Measurements from ENCODE around the gene MYH7. TPM values are rescaled to one million over a fixed set of nuclear protein-coding genes. Genes with fewer than 3 reads are reported as not detected.

Gene MYH7
- polyA plus RNA-seq, 2 of the 4 experiments (the other 2 are of a cell fraction): not detected

DNA sequence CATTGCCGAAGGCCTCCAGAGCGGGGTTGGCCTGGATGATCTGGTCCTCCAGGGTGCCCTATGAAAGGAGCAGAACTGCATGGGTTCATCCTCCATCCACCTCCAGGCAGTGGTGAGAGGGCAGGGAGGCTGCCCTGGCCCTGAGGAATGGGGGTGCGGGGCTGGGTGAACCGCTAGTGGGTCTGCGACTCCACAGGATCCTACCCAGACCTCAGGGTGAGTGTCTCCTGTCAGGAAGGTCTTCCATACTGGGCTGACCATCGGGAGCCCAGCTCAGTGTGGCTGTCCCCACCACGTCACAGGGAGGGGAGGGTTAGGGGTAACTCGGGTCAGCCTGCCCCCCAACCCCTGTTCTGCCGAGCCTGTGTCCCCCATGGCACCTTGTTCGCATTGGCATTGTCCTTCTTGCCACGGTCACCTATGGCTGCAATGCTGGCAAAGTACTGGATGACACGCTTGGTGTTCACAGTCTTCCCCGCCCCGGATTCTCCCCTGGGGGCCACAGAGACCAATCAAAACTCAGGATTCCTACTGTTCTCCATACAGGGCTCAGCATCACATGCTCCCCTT is 31.0 kb downstream of the MYH7 start:
- H3K4me2 ChIP-seq: no peak overlapping the region
- no peaks in the 10 kb centered on the region for H3K9me3 ChIP-seq
- CTCF ChIA-PET: interaction anchor here (1.3 kb wide), 1 partner anchor 24 kb away, joined by 3 read pairs; no protein-coding TSS in a partner anchor
- no peaks in the 10 kb centered on the region for H3K4me1 ChIP-seq
- peak in 1 of 2 experiments; percentile 9; a peak in 2 of 6 replicates for ATAC-seq
- no peak overlapping the region for H3K27ac ChIP-seq
- 36% methylated on average over 11 of the region's 14 CpGs for WGBS (ENCODE audit: missing lambda C conversion rate)
- TF ChIP-seq TP53 (CRISPR knock-in tag; IDR thresholded peaks at IDR 0.05) (no peak), ESRRA (IDR thresholded peaks at IDR 0.05; ENCODE audit: borderline replicate concordance, low read length) (no peak), SMC3 (IDR thresholded peaks at IDR 0.05) (no peak), GATA3 (IDR thresholded peaks at IDR 0.05; ENCODE audit: borderline replicate concordance) (no peak), ZC3H11A (IDR thresholded peaks at IDR 0.05) (no peak), HDAC2 (IDR thresholded peaks at IDR 0.05) (no peak), ZFP36 (IDR thresholded peaks at IDR 0.05; ENCODE audit: borderline replicate concordance, partially characterized antibody) (no peak), EHF (CRISPR knock-in tag; IDR thresholded peaks at IDR 0.05) (no peak)
- TF ChIP-seq, protein P1, sequence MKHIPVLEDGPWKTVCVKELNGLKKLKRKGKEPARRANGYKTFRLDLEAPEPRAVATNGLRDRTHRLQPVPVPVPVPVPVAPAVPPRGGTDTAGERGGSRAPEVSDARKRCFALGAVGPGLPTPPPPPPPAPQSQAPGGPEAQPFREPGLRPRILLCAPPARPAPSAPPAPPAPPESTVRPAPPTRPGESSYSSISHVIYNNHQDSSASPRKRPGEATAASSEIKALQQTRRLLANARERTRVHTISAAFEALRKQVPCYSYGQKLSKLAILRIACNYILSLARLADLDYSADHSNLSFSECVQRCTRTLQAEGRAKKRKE (CRISPR knock-in tag; IDR thresholded peaks at IDR 0.05; ENCODE audit: low read depth): no peak
- TF ChIP-seq, protein P2, sequence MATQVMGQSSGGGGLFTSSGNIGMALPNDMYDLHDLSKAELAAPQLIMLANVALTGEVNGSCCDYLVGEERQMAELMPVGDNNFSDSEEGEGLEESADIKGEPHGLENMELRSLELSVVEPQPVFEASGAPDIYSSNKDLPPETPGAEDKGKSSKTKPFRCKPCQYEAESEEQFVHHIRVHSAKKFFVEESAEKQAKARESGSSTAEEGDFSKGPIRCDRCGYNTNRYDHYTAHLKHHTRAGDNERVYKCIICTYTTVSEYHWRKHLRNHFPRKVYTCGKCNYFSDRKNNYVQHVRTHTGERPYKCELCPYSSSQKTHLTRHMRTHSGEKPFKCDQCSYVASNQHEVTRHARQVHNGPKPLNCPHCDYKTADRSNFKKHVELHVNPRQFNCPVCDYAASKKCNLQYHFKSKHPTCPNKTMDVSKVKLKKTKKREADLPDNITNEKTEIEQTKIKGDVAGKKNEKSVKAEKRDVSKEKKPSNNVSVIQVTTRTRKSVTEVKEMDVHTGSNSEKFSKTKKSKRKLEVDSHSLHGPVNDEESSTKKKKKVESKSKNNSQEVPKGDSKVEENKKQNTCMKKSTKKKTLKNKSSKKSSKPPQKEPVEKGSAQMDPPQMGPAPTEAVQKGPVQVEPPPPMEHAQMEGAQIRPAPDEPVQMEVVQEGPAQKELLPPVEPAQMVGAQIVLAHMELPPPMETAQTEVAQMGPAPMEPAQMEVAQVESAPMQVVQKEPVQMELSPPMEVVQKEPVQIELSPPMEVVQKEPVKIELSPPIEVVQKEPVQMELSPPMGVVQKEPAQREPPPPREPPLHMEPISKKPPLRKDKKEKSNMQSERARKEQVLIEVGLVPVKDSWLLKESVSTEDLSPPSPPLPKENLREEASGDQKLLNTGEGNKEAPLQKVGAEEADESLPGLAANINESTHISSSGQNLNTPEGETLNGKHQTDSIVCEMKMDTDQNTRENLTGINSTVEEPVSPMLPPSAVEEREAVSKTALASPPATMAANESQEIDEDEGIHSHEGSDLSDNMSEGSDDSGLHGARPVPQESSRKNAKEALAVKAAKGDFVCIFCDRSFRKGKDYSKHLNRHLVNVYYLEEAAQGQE (IDR thresholded peaks at IDR 0.05): no peak
- TF ChIP-seq, protein P3, sequence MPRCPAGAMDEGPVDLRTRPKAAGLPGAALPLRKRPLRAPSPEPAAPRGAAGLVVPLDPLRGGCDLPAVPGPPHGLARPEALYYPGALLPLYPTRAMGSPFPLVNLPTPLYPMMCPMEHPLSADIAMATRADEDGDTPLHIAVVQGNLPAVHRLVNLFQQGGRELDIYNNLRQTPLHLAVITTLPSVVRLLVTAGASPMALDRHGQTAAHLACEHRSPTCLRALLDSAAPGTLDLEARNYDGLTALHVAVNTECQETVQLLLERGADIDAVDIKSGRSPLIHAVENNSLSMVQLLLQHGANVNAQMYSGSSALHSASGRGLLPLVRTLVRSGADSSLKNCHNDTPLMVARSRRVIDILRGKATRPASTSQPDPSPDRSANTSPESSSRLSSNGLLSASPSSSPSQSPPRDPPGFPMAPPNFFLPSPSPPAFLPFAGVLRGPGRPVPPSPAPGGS (IDR thresholded peaks at IDR 0.05): no peak
- no peak for FAIRE-seq
- no peak for DNase-seq (ENCODE audit: low read depth in 1 of 2, low spot score in 1 of 2)
- H3K4me3 ChIP-seq: no peak overlapping the region
- POLR2A ChIA-PET: no interaction called here

DNA sequence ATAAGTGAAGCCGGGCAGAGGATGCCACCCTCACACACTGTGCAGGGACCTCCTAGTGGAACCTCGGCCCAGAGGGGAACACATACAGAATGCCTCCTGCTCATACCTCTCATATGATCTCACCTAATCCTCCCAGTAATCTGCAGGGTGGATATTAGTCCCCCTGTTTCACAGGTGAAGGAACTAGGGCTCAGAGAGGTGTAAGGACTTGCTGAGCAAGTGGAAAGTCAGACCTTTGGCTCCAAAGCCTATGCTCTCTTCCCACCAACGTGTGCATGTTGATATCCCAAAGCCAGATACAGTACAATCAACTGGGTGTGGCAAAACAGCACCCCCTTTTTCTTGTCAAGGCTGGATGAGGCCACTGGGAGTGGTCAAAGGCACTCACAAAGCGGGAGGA is 31.6 kb downstream of the MYH7 start:
- ATAC-seq (peak in 1 of 2 experiments; percentile 15; a peak in 3 of 6 replicates), FAIRE-seq (no peak)

DNA sequence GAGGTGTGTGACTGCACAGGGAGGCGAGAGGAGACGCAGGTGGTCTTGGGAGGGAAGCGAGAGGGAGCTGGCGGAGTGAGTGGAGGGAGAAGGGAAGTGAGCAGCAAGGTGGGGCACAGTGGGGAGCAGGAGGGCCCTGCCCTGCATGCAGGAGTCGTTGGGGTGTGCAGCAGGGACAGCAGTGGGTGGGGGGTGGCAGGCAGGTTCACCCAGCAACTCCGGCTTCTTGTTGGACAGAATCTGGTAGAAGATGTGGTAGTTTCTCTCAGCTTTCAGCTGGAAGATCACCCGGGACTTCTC is 32.4 kb downstream of the MYH7 start:
- ChIA-PET POLR2A (no interaction called here), CTCF (no interaction called here)
- Histone ChIP-seq H3K9me3 (no peaks in the 10 kb centered on the region), H3K4me3 (no peak overlapping the region), H3K4me1 (no peaks in the 10 kb centered on the region), H3K27ac (no peak overlapping the region), H3K4me2 (no peak overlapping the region)
- no peak for DNase-seq (ENCODE audit: low read depth in 1 of 2, low spot score in 1 of 2)
- no peak for FAIRE-seq
- TF ChIP-seq ZFP36 (IDR thresholded peaks at IDR 0.05; ENCODE audit: borderline replicate concordance, partially characterized antibody) (no peak), ZSCAN20 (CRISPR knock-in tag; IDR thresholded peaks at IDR 0.05) (no peak), SMC3 (IDR thresholded peaks at IDR 0.05) (no peak), NFE2L2 (conservative IDR thresholded peaks at IDR 0.05; ENCODE audit: low read length) (no peak), CHD4 (IDR thresholded peaks at IDR 0.05; ENCODE audit: borderline replicate concordance) (no peak), RCOR1 (IDR thresholded peaks at IDR 0.05; ENCODE audit: low read depth, low read length) (no peak), CHD2 (IDR thresholded peaks at IDR 0.05; ENCODE audit: low read length, partially characterized antibody) (no peak), GATA3 (IDR thresholded peaks at IDR 0.05; ENCODE audit: borderline replicate concordance) (no peak), MAZ (IDR thresholded peaks at IDR 0.05; ENCODE audit: borderline replicate concordance, low read depth, low read length) (no peak), SREBF2 (IDR thresholded peaks at IDR 0.05) (no peak), TFCP2L1 (CRISPR knock-in tag; IDR thresholded peaks at IDR 0.05) (no peak), CBX8 (IDR thresholded peaks at IDR 0.05) (no peak), ZC3H11A (IDR thresholded peaks at IDR 0.05) (no peak), ESRRA (IDR thresholded peaks at IDR 0.05; ENCODE audit: borderline replicate concordance, low read length) (no peak)
- TF ChIP-seq, protein P1 (CRISPR knock-in tag; IDR thresholded peaks at IDR 0.05; ENCODE audit: low read depth): no peak
- TF ChIP-seq, protein P3 (IDR thresholded peaks at IDR 0.05): no peak
- 44% methylated on average over 7 of the region's 7 CpGs for WGBS (ENCODE audit: missing lambda C conversion rate)
- no peak for ATAC-seq

More for the DNA sequence above, 31.6 kb downstream of the MYH7 start:
- ChIA-PET CTCF (interaction anchor here (1.3 kb wide), 1 partner anchor 23 kb away, joined by 3 read pairs; no protein-coding TSS in a partner anchor), POLR2A (no interaction called here)
- Histone ChIP-seq H3K27ac (no peak overlapping the region), H3K4me3 (no peak overlapping the region), H3K4me1 (no peaks in the 10 kb centered on the region), H3K9me3 (no peaks in the 10 kb centered on the region), H3K4me2 (no peak overlapping the region)
- DNase-seq (ENCODE audit: low read depth in 1 of 2, low spot score in 1 of 2): no peak
- TF ChIP-seq ZSCAN20 (CRISPR knock-in tag; IDR thresholded peaks at IDR 0.05) (no peak), ESRRA (IDR thresholded peaks at IDR 0.05; ENCODE audit: borderline replicate concordance, low read length) (no peak), RFX5 (IDR thresholded peaks at IDR 0.05) (no peak)
- 20% methylated on average over 4 of the region's 4 CpGs for WGBS (ENCODE audit: missing lambda C conversion rate)

Data from A549 (cell line).